Transverse colon (tissue), 4 donors: Measurements from ENCODE around the gene LMF2. TPM values are rescaled to one million over a fixed set of nuclear protein-coding genes. Genes with fewer than 3 reads are reported as not detected.
A peak's percentile ranks its signal among the peaks of the same experiment; 100 is the strongest.

ENCODE experiments used
- DNase-seq: peaks from one replicate; pipeline ENCODE4 v3.0.0-alpha.2; 2019
- H3K27ac ChIP-seq, 4 donors: fragments of 200-600 bp; sonication (generic); 2 replicates each; pipeline ENCODE4 v1.5.1; 2016 to 2018; ENCODE audit warnings: inconsistent platforms in 4 of 4
- H3K27me3 ChIP-seq: fragments of 200-600 bp; sonication (generic); 2 replicates; pipeline ENCODE4 v1.5.1; 2017; ENCODE audit warnings: inconsistent platforms
- H3K36me3 ChIP-seq, 4 donors: fragments of 200-600 bp; sonication (generic); 2 replicates each; pipeline ENCODE4 v1.5.1; 2017 to 2019; ENCODE audit warnings: inconsistent platforms in 4 of 4
- H3K4me1 ChIP-seq, 4 donors: fragments of 200-600 bp; sonication (generic); 2 replicates each; pipeline ENCODE4 v1.5.1; 2017 to 2020; ENCODE audit warnings: inconsistent platforms in 4 of 4
- H3K4me3 ChIP-seq, 4 donors: fragments of 200-600 bp; sonication (generic); 1 replicate in 1 of 4; 2 replicates in 3 of 4; pipeline versions ENCODE4 v1.5.1 to v1.6.1; 2017 to 2019; ENCODE audit warnings: inconsistent platforms in 4 of 4
- H3K9me3 ChIP-seq, 2 donors: fragments of 200-600 bp; sonication (generic); 2 replicates each; pipeline ENCODE4 v1.5.1; 2017 to 2019; ENCODE audit warnings: inconsistent platforms in 2 of 2
- CTCF ChIP-seq, 5 experiments: fragments of 200-600 bp in 3 of 5; fragments of 450-650 bp in 2 of 5; sonication (generic) in 3 of 5; IDR thresholded peaks; 1 replicate in 2 of 5; 2 replicates in 3 of 5; pipeline ENCODE4 v1.5.1; 2016 to 2017; ENCODE audit warnings: antibody characterized with exemption in 5 of 5, inconsistent platforms in 3 of 5, mild to moderate bottlenecking in 2 of 5, moderate library complexity in 1 of 5
- EP300 ChIP-seq: sonication (generic); formaldehyde crosslinking; IDR thresholded peaks from one replicate; pipeline ENCODE4 v1.6.1; 2017; ENCODE audit warnings: antibody characterized with exemption, low read depth
- POLR2A ChIP-seq: fragments of 450-650 bp; IDR thresholded peaks from one replicate; pipeline ENCODE4 v1.6.1; 2016; ENCODE audit warnings: antibody characterized with exemption, mild to moderate bottlenecking, moderate library complexity
- POLR2AphosphoS5 ChIP-seq, 3 donors: sonication (generic); formaldehyde crosslinking; IDR thresholded peaks; one replicate each; pipeline ENCODE4 v1.6.1; 2016; ENCODE audit warnings: antibody characterized with exemption in 3 of 3
- WGBS, 2 donors: methylation state at CpG; one replicate each; pipeline ENCODE4 v1.1.5; 2018; ENCODE audit warnings: low coverage in 1 of 2; 5-methylcytosine and 5-hydroxymethylcytosine counted together
- in situ Hi-C, 4 donors: fragments of 200-750 bp; cut with MboI; loops; one replicate each; pipeline versions ENCODE4 v1.15.0 to v1.15.1; 2017; ENCODE audit warnings: low sequenced_read_pairs in 3 of 4, low pct_ligation_motif_present in 1 of 4, low pct_unique_long_range_greater_than_20kb in 1 of 4
- intact Hi-C: fragments of 100-400 bp; cut with DNase I; formaldehyde crosslinking; loops from one replicate; pipeline ENCODE4 v1.15.1; 2023; ENCODE audit warnings: low total_unique reads
- total RNA-seq, 4 donors: library from RNA; depleted of rRNA; stranded (reverse); fragments of >200 nt; gene quantifications; one replicate each; pipeline ENCODE4 v1.1.0, GENCODE V29; 2016

The LMF2 gene
- total RNA-seq, 4 donors from 2014 or later: 54.0 to 119 (median 79.9) TPM

GRCh38 chr22:50477923-50478322 is 29.6 kb downstream of the LMF2 start:
- Histone ChIP-seq H3K4me1 (peaks cover 15 to 35% (median 29%) of the 10 kb centered on the region in 4 donors), H3K9me3 (no peaks in the 10 kb centered on the region), H3K27me3 (peaks cover 41% of the 10 kb centered on the region), H3K27ac (no peak overlapping the region), H3K4me3 (no peak overlapping the region), H3K36me3 (no peaks in the 10 kb centered on the region)
- intact Hi-C loops (loop anchor here (10.0 kb wide), 1 partner anchor 223 kb away; the partner anchor contains the start of gene HDAC10), in situ Hi-C loops (no loop called here)
- TF ChIP-seq POLR2A: no peak
- no peak for TF ChIP-seq POLR2AphosphoS5 (IDR thresholded peaks at IDR 0.05)
- TF ChIP-seq CTCF (IDR thresholded peaks at IDR 0.05): no peak
- no peak for TF ChIP-seq EP300
- WGBS, 2 donors: 89 to 100% methylated on average over 3 to 12 of the region's 12 CpGs
- no peak for DNase-seq

GRCh38 chr22:50476868-50477267 is 30.6 kb downstream of the LMF2 start:
- TF ChIP-seq POLR2A (no peak), CTCF (IDR thresholded peaks at IDR 0.05) (no peak), EP300 (no peak), POLR2AphosphoS5 (IDR thresholded peaks at IDR 0.05) (no peak)

GRCh38 chr22:50475652-50476002 is 31.9 kb downstream of the LMF2 start:
- peaks cover 38 to 43% (median 39%) of the 10 kb centered on the region in 4 donors for H3K4me1 ChIP-seq
- DNase-seq: no peak
- H3K27me3 ChIP-seq: peaks cover 18% of the 10 kb centered on the region
- no peaks in the 10 kb centered on the region for H3K36me3 ChIP-seq
- TF ChIP-seq EP300: no peak
- no peak for TF ChIP-seq POLR2A
- no peak for TF ChIP-seq CTCF (IDR thresholded peaks at IDR 0.05)
- no peak for TF ChIP-seq POLR2AphosphoS5 (IDR thresholded peaks at IDR 0.05)
- WGBS, 2 donors: 58 to 84% methylated on average over 5 to 6 of the region's 6 CpGs
- intact Hi-C loops: loop anchor here (10.0 kb wide), 1 partner anchor 221 kb away; the partner anchor contains the start of gene HDAC10
- peak overlapping the region in 2 of 4 donors; percentile 67 to 91 for H3K4me3 ChIP-seq
- peak overlapping the region in 2 of 4 donors; percentile 91 to 92 for H3K27ac ChIP-seq
- no peaks in the 10 kb centered on the region for H3K9me3 ChIP-seq
- in situ Hi-C loops: no loop called here

More at GRCh38 chr22:50476868-50477267, 30.6 kb downstream of the LMF2 start:
- no peak for DNase-seq
- intact Hi-C loops: loop anchor here (10.0 kb wide), 1 partner anchor 222 kb away; the partner anchor contains the start of gene HDAC10
- Histone ChIP-seq H3K9me3 (no peaks in the 10 kb centered on the region), H3K27me3 (peaks cover 31% of the 10 kb centered on the region), H3K4me1 (peaks cover 26 to 40% (median 35%) of the 10 kb centered on the region in 4 donors), H3K36me3 (no peaks in the 10 kb centered on the region), H3K4me3 (no peak overlapping the region), H3K27ac (no peak overlapping the region)
- WGBS, 2 donors: 76% methylated on average over 7 of the region's 7 CpGs; no CpG with 5 or more reads in 1 of the 2 donors
- in situ Hi-C loops: no loop called here

- Histone ChIP-seq H3K27ac (peak within 1 kb of the TSS; percentile 88 to 92 (median 91)), H3K4me3 (peak within 1 kb of the TSS; percentile 67 to 92 (median 85)), H3K36me3 (no peaks in the 10 kb centered on the region), H3K9me3 (no peaks in the 10 kb centered on the region), H3K27me3 (peaks cover 12% of the 10 kb centered on the region), H3K4me1 (peaks cover 45 to 49% (median 46%) of the 10 kb centered on the region in 4 donors)
- peak; percentile 72 to 79 (median 72) for TF ChIP-seq POLR2AphosphoS5 (IDR thresholded peaks at IDR 0.05)
- TF ChIP-seq CTCF (IDR thresholded peaks at IDR 0.05): no peak
- TF ChIP-seq POLR2A: peak; percentile 50
- no peak for TF ChIP-seq EP300
- 2% methylated on average over 48 of the region's 97 CpGs; no CpG with 5 or more reads in 1 of the 2 donors for WGBS, 2 donors
- intact Hi-C loops: loop anchor here (10.0 kb wide), 1 partner anchor 220 kb away; the partner anchor contains the start of gene HDAC10
- in situ Hi-C loops: no loop called here
- peak; percentile 94 for DNase-seq
Observed at GRCh38 chr22:50474710-50475651, 32.5 kb downstream of the LMF2 start, which contains the start of gene SBF1. Gene SBF1, minus strand, starts transcription at chr22:50475035. Its CDS starts 195 bp downstream, at chr22:50474840.
